GM12891 (cell line): ENCODE measurements around the gene NFILZ.

Source experiments
- PAX5 ChIP-seq: IDR thresholded peaks from 2 replicates; pipeline ENCODE4 v1.6.1; 2011; ENCODE audit warnings: low read length, moderate library complexity, mild to moderate bottlenecking; ENCODE audit not compliant: insufficient read depth, severe bottlenecking
- POLR2A ChIP-seq: IDR thresholded peaks from 2 replicates; pipeline ENCODE4 v1.6.1; 2011; ENCODE audit warnings: low read depth, low read length, control low read depth
- POLR2AphosphoS5 ChIP-seq: IDR thresholded peaks from 2 replicates; pipeline ENCODE4 v1.6.1; 2011; ENCODE audit warnings: low read depth, low read length, control low read depth
- POU2F2 ChIP-seq: IDR thresholded peaks from 2 replicates; pipeline ENCODE4 v1.6.1; 2011; ENCODE audit warnings: low read depth, mild to moderate bottlenecking, control low read depth, low read length, moderate library complexity
- SPI1 ChIP-seq: IDR thresholded peaks from 2 replicates; pipeline ENCODE4 v1.6.1; 2011; ENCODE audit warnings: low read depth, low read length, control low read depth
- TAF1 ChIP-seq: IDR thresholded peaks from 2 replicates; pipeline ENCODE4 v1.6.1; 2011; ENCODE audit warnings: low read depth, low read length, control low read depth

DNA sequence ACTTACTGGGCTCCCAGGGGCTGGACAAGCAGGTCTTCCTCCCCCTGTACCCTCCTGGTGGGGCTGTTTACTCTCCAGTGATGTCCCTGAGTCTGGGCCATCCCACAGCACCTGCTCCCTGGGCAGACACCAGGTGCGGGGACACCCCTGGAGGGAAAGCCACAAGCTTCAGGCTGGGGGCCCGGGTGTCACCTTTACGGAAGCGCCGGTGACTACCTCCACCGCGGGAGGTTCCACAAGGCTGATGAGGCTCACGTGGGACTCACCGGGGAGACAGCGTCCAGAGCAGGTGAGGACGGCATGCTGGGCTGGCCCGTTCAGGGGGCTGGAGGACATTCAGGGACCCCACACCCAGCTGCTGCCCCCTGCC lies 24.9 kb downstream of the NFILZ start:
- TF ChIP-seq POLR2A (no peak), TAF1 (no peak), POLR2AphosphoS5 (no peak), SPI1 (no peak), PAX5 (no peak), POU2F2 (no peak)
